A673 (cell line): ENCODE results near the gene TLCD3B. TPM values are rescaled to one million over a fixed set of nuclear protein-coding genes. Genes with fewer than 3 reads are reported as not detected.
A peak's percentile ranks its signal among the peaks of the same experiment; 100 is the strongest.

Experiments
- BruUV-seq: library from RNA; stranded (reverse); fragments of 400-500 nt; replicated peaks from 2 replicates; lab custom pipeline; 2021; lab: Mats Ljungman, UMichigan
- CTCF ChIA-PET: fragments of 300-600 bp; sonication (Branson Sonifier 250); formaldehyde crosslinking; loops from one replicate; lab custom pipeline; 2022; ENCODE audit warnings: antibody characterized with exemption; lab: Charles Lee
- POLR2A ChIA-PET: fragments of 300-600 bp; sonication (Branson Sonifier 250); formaldehyde crosslinking; loops from one replicate; lab custom pipeline; 2022; ENCODE audit warnings: antibody characterized with exemption; ENCODE audit not compliant: low non-redundant PET; lab: Charles Lee
- DNase-seq: peaks from one replicate; pipeline ENCODE4 v3.0.0-alpha.2; 2015; ENCODE audit warnings: low spot score
- H3K27ac ChIP-seq: fragments of 200-600 bp; sonication (generic); 2 replicates; pipeline ENCODE4 v1.5.1; 2016; ENCODE audit warnings: mixed run types, low read depth, mild to moderate bottlenecking, mixed read lengths, antibody characterized with exemption, low read length; ENCODE audit not compliant: poor library complexity, severe bottlenecking
- H3K27me3 ChIP-seq: fragments of 200-600 bp; sonication (generic); replicated peaks from 2 replicates; pipeline ENCODE4 v1.6.1; 2017; ENCODE audit warnings: mixed run types, low read depth, mild to moderate bottlenecking, mixed read lengths, antibody characterized with exemption, low read length; ENCODE audit not compliant: insufficient read depth, poor library complexity
- H3K36me3 ChIP-seq: fragments of 200-600 bp; sonication (generic); 2 replicates; pipeline ENCODE4 v1.6.1; 2016; ENCODE audit warnings: mixed run types, mild to moderate bottlenecking, mixed read lengths, antibody characterized with exemption, low read length; ENCODE audit not compliant: insufficient read depth, poor library complexity, severe bottlenecking
- H3K4me1 ChIP-seq: fragments of 200-600 bp; sonication (generic); 2 replicates; pipeline ENCODE4 v1.6.1; 2017; ENCODE audit warnings: mixed run types, mild to moderate bottlenecking, mixed read lengths, antibody characterized with exemption, low read length; ENCODE audit not compliant: insufficient read depth, poor library complexity, severe bottlenecking
- H3K4me3 ChIP-seq: fragments of 200-600 bp; sonication (generic); 2 replicates; pipeline ENCODE4 v1.5.1; 2016; ENCODE audit warnings: low read depth, mixed run types, mild to moderate bottlenecking, mixed read lengths, low read length; ENCODE audit not compliant: poor library complexity, severe bottlenecking
- H3K9me3 ChIP-seq: fragments of 200-600 bp; sonication (generic); 2 replicates; pipeline ENCODE4 v1.6.1; 2016; ENCODE audit warnings: mixed run types, low read depth, mild to moderate bottlenecking, mixed read lengths, antibody characterized with exemption, low read length; ENCODE audit not compliant: poor library complexity, severe bottlenecking
- CTCF ChIP-seq: fragments of 300-800, 200-600 bp; sonication (generic); conservative IDR thresholded peaks from 2 replicates; pipeline ENCODE4 v1.5.1; 2017; ENCODE audit warnings: low read depth, mild to moderate bottlenecking, antibody characterized with exemption, low read length, moderate library complexity, mixed read lengths
- EZH2 ChIP-seq: fragments of 200-600 bp; sonication (generic); IDR thresholded peaks from 2 replicates; pipeline ENCODE4 v1.6.1; 2017; ENCODE audit warnings: borderline replicate concordance, low read depth, mild to moderate bottlenecking, mixed read lengths, antibody characterized with exemption, low read length; ENCODE audit not compliant: poor library complexity, severe bottlenecking
- intact Hi-C: fragments of 100-400 bp; cut with micrococcal nuclease; formaldehyde crosslinking; loops from one replicate; pipeline ENCODE4 v1.10.0; 2022; ENCODE audit not compliant: unreplicated experiment
- total RNA-seq: library from RNA; stranded (reverse); gene quantifications from 2 replicates; pipeline ENCODE4 v1.2.3, GENCODE V29; 2021

TLCD3B gene
- total RNA-seq, 1 experiment from 2014 or later: 1.9 TPM

GRCh38 chr16:30077656-30078055, 46.6 kb upstream of the TLCD3B start:
- no peak overlapping the region for H3K4me3 ChIP-seq
- intact Hi-C loops: no loop called here

GRCh38 chr16:30076276-30076791, 45.3 kb upstream of the TLCD3B start:
- ChIA-PET CTCF (interaction anchor here (0.7 kb wide), 1 partner anchor 14 kb away, joined by 3 read pairs; no protein-coding TSS in a partner anchor), POLR2A (no interaction called here)
- DNase-seq: no peak
- intact Hi-C loops: no loop called here
- H3K9me3 ChIP-seq: no peaks in the 10 kb centered on the region
- peak overlapping the region; percentile 84 for H3K27ac ChIP-seq
- H3K36me3 ChIP-seq: peaks cover 50% of the 10 kb centered on the region
- peaks cover 13% of the 10 kb centered on the region for H3K4me1 ChIP-seq
- TF ChIP-seq CTCF (no peak), EZH2 (no peak)
- H3K27me3 ChIP-seq: no peaks in the 10 kb centered on the region
- peak overlapping the region; percentile 83 for H3K4me3 ChIP-seq
- BruUV-seq: TSS peak; percentile 35

More at GRCh38 chr16:30077656-30078055, 46.6 kb upstream of the TLCD3B start:
- Histone ChIP-seq H3K27ac (no peak overlapping the region), H3K9me3 (no peaks in the 10 kb centered on the region), H3K4me1 (peaks cover 13% of the 10 kb centered on the region), H3K36me3 (peaks cover 43% of the 10 kb centered on the region), H3K27me3 (no peaks in the 10 kb centered on the region)
- POLR2A ChIA-PET: no interaction called here
- CTCF ChIA-PET: no interaction called here
- no peak for DNase-seq
- no TSS peak for BruUV-seq
- TF ChIP-seq EZH2 (no peak), CTCF (no peak)

- Histone ChIP-seq H3K4me1 (peaks cover 13% of the 10 kb centered on the region), H3K9me3 (no peaks in the 10 kb centered on the region), H3K4me3 (peak within 1 kb of the TSS; percentile 83), H3K27ac (peak within 1 kb of the TSS; percentile 84), H3K27me3 (no peaks in the 10 kb centered on the region), H3K36me3 (peaks cover 51% of the 10 kb centered on the region)
- intact Hi-C loops: no loop called here
- ChIA-PET POLR2A (no interaction called here), CTCF (interaction anchor here (0.7 kb wide), 1 partner anchor 14 kb away, joined by 3 read pairs; no protein-coding TSS in a partner anchor)
- peak; percentile 94 for DNase-seq
- no peak for TF ChIP-seq CTCF
- TF ChIP-seq EZH2: no peak
- BruUV-seq: TSS peak; percentile 98
These were observed 44.6 kb upstream of the TLCD3B start, which contains the start of gene PPP4C for GRCh38 chr16:30075503-30076275. TSS of gene PPP4C (plus strand) at chr16:30075994. CDS start at chr16:30076378, 384 bp downstream.
